C1 segment of cervical spinal cord (tissue), 14 donors: ENCODE data around the gene CPAMD8.
A peak's percentile ranks its signal among the peaks of the same experiment; 100 is the strongest.
"Not testable (repeated sequence)": the region's sequence is repeated elsewhere in the genome, so short reads cannot be mapped to it uniquely, and the experiment has no call there.

Experiments
- DNase-seq, 14 donors: peaks; one replicate each; lab custom pipeline; 2025; lab: John Stamatoyannopoulos, UW

The CPAMD8 gene

DNA sequence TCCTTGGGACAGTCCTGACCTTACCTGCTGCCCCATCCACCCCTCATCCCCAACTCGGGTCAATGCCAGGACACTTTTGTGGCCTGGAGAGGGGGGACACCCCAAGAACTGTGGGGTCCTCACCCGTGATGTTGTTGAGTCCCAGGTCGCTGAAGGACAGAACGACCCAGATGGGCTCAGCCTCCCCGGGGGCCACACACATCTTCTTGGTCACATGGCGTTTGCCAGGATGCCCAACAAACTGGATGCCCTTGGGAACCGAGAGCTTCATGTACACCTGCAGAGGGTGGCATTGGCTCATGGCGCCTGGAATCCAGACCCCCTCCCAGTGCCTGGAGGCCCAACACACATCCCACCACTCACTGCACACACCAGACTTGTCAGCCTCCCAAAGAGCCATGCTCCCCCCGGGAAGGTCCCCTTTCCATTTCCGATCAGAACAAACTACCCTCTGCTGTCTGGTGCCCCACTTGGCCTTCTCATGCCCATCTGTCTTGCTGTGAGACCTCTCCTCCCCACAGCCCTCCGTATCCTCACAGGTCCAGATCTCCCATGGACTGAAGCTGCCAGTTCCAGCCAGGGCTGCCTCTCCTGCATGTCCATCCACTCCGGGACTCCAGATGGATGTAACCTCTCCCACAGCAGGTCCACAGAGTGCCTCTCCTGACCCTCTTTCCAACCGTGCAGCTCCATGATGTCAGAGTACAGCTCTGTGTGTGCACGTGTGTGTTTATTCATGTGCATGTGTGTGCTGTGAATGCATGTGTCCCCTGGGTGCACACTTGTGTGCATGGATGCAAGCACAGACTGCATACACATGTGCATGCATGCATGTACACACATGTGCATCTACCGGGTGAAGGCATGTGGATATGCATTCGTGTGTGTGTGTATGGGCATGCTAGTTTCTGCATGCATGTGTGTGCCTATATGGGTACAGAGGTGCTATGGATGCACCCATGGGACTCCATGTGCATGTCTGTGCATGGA is 79.4 kb downstream of the CPAMD8 start:
- DNase-seq = no peak

DNA sequence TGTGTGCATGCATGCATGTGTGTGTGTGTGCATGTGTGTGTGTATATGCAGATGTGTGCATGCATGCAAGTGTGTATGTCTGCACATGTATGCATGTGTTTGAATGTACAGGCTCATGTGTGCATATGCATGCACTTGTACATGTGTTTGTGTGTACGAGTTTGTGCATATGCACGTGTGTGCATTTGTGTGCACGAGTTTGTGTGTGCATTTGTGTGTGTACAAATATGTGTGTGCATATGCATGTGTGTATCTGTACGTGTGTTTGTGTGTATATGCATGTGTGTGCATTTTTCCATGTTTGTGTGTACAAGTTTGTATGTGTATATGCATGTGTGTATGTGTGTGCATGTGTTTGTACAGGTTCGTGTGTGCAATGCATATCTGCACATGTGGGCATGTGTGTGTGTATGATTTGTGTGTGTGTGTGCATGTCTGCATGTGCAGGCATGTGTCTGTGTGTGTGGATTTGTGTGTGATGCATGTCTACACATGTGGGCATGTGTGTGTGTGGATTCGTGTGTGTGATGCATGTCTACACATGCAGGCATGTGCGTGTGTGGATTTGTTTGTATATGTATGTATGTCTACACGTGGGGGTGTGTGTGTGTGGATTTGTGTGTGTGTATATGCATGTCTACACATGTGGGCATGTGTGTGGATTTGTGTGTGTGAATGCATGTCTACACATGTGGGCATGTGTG is 80.7 kb downstream of the CPAMD8 start:
- DNase-seq = no peak

DNA sequence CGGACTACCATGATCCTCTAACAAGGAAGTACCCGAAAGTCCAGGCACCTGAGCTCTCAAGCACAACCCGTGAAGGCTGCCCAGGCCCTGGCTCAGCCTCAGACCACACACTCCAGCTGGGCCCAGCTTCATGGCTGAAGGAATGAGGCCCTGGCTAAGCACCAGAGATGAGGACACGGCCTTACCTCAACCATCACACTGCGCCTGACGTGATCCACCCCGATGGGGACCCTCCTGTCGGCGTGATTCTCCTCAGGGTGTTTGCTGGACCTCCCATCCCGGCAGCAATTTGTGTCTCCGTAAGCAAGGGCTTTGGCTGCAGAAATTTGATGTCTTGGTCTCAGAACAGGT is 81.3 kb downstream of the CPAMD8 start:
- no peak for DNase-seq

DNA sequence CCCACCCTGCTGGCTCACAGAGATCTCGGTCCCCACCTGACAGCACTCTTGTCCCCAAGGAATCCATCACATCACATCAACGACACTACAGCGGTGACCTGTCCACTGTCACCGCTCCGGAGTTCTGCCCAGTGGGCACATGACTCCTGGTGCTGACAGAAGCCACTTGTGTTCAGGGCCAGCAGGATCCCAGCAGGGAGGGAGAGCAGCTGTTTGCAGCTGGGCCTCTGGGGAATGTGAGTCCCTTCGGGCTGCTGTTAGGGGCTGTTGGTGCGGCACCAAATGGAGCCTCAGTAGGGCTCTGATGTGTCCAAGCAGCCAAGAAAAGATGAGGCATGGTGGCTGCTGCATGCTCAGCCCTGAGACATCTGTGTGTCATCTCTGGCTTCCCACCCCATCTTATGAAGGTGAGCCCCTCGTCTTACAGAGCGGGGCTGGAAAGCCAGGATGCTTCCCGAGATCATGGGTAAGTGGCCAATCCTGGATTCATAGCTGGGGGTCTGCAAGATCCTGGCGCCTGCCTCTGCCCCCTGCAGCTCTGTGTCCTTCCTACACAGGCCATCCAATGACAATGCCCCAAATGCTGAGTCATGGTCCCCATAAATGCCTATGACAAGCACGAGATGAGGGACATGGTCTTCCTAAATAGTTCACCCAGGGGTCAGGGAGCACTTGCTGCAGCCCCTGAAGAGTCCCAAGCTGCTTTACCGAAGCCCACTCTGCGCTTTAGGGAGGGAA is 81.8 kb downstream of the CPAMD8 start:
- DNase-seq = peak in 5 of 14 donors; percentile 0 to 63 (median 14)

DNA sequence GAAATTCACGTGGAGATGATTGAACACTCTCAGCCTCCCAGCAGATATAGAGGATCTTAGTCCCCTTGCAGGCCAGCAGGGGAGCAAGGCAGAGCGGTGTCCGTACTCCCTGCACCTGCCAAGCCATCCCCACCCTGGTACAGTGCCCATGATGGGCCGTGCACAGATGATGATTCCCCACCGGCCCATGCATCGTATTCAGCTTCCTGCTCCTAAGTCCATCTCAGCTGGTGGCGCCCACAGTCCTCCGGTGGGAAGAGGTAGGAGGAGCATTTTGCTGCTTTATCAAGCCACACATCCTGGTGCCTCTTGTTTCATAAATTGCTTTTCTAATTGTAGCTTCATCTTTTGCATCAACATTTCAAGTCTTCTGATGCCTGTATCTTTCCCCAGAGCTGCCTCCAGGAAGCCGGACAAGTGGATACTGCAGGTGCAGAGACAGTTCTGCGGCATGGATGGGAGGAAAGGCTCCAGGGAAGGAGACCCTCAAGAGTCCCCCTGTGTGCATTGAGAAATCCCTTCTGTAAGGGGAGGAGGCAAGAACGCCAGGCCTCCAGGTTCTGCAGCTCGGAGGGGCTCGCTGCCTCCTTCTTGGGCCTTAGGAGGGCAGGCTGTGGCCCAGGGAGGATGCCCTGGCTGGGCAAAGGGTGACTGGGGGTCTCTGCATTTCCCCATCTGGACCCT is 82.5 kb downstream of the CPAMD8 start:
- DNase-seq = no peak

DNA sequence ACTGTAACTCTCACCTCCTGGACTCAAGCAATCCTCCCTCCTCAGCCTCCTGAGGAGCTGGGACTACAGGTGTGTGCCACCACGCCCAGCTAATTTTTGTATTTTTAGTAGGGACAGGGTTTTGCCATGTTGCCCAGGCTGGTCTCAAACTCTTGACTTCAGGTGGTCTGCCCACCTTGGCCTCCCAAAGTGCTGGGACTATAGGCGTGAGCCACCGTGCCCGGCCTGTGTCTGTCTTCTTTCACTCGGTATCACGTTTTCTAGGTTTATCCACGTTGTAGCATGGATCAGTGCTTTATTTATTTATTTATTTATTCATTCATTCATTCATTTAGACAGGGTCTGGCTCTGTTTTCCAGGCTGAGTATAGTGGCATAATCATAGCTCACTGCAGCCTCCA is 83.5 kb downstream of the CPAMD8 start:
- not testable (repeated sequence) for DNase-seq

DNA sequence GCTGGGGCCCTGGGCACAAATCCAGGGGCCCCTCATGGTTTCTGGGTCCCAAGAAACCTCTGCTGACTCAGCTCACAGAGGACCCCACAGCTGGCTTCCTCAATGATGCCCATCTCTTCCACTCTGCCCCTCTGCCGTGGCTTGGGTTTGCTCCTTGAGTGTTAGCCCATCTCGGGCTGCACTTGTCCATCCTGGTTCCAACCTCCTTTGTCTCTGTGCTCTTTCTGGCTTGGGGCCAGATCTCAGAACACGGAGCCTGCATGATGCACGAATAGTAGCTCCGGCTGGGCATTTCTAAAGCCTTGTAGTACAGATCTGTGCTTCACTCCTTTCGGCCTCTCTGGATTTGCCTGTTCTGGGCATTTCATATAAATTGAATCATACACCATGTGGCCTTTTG is 84.0 kb downstream of the CPAMD8 start:
- DNase-seq = no peak

DNA sequence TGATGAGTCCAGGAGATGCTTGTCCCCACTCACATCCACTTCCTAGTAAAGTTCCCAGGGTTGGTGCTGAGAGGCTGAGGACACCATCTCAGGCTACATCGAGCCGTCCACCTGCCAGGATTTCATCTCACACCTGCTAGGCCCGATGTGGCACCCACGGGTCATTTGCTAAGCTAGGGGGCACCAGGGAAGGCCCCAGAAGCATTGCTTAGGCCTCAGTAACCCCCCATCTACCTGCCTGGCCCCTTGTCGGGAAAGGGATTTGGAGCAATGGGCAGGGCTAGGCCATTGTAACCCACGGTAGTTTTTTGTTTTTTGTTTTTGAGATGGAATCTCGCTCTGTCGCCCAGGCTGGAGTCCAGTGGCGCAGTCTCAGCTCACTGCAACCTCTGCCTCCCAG is 86.0 kb downstream of the CPAMD8 start:
- DNase-seq = no peak

DNA sequence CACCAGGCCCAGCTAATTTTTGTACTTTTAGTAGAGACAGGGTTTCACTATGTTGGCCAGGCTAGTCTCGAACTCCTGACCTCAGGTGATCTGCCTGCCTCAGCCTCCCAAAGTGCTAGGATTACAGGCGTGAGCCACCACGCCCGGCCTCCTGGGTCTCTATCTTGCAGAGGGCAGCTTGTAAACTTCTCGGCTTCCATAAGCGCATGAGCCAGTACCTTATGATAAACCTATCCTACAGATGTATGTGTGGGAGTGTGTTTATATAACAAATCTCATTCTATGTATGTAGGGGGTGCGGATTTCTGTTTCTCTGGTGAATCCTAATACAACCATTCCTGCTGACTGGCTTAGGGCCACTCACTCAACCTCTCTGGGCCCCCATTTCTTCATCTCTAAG is 86.5 kb downstream of the CPAMD8 start:
- not testable (repeated sequence) for DNase-seq

DNA sequence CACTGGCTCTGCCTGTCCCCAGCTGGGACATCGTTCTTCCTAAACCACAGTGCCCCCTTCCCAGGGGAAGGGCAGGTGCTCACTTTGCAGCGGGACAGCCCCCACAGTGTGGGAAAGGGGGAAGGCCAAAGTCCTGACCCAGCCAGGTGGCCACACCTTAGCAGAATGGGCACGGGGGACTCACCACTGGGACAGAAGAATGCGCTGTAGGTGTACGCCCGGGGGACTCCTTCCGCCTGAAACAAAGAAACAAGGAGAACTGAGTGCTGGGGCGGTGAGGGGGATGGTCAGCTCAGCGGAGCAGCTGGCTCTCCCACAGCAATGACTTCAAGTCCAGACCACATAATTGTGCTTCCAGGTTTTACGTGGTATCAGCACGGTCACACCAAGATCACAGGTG is 88.4 kb downstream of the CPAMD8 start:
- no peak for DNase-seq

DNA sequence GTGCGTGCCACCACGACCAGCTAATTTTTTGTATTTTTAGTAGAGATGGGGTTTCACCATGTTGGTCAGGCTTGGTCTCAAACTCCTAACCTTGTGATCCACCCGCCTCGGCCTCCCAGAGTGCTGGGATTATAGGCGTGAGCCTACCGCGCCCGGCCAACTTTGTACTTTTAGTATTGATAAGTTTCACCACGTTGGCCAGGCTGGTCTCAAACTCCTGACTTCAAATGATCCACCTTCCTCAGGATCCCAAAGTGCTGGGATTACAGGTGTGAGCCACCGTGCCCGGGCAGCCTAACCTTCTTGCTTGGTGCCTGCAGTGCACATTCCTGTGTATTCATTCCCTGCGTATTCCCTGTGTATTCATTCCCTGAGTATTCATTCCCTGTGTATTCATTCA is 88.8 kb downstream of the CPAMD8 start:
- not testable (repeated sequence) for DNase-seq

DNA sequence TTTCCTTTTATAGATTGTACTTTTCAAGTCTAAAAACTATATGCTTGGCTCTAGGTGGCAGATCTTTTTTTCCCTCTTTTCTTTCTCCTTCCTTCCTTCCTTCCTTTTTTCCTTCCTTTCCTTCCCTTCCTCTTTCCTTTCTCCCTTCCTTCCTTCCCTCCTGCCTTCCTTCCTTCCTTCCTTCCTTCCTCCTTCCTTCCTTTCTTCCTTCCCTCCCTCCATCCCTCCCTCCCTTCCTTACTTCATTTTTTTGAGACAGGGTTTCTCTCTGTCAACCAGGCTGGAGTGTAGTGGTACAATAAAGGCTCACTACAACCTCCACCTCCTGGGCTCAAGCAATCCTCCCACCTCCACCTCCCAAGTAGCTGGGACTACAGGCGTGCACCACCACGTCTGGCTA is 89.7 kb downstream of the CPAMD8 start:
- no peak for DNase-seq

DNA sequence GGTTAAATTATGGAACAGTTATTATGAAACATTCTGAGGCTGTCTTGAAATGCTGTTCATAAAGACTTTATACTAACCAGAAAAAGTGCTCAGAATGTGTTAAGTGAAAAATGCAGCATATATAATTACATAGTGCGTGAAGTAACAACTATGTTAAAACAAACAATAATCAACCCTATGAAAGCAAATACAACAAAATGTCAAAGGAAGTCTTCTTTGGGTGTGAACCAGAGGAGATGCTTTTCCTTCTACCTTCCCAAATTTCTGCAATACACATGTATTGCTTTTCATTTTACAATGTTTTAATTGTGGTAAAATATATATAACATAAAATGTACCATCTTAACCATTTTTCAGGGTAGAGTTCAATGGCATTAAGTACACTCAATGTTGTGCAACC is 92.1 kb downstream of the CPAMD8 start:
- DNase-seq = no peak

DNA sequence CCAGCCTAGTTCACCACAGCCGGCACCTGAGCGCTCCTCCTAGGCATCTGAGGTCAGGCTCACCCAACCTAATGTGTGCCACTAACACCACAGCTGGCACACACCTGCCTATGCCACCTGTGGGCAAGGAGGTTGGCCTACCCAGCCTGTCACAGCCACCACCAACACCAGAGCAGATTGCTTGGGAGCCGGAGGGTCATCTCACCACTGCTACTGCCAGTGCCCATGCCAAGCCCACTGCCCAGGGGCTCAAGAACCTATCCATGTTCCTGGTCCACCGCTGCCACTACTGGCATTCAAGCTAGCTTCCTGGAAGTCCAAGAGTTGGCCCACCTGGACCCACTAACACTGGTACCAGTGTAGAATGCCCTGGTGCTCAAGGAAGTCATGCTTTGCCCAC is 95.3 kb downstream of the CPAMD8 start:
- DNase-seq = no peak

DNA sequence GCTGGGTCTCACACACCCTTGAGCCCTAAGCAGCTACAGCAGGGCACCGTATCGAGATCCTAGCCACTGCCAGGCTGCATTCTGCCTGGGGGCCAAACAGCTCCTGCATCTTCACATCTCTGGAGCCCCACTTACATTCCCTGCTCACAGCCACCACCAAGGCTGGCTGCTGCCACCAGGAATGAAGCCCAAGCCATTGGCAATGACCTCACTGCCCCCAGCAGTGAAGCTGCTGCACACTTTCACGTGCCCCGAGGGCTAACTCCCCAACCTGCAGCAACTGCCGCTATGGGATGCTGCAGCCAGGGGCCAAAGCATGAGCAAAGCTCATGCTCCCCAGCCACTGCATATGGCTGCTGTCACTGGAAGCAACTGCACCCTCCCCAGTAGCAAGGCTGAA is 95.9 kb downstream of the CPAMD8 start:
- DNase-seq = no peak

DNA sequence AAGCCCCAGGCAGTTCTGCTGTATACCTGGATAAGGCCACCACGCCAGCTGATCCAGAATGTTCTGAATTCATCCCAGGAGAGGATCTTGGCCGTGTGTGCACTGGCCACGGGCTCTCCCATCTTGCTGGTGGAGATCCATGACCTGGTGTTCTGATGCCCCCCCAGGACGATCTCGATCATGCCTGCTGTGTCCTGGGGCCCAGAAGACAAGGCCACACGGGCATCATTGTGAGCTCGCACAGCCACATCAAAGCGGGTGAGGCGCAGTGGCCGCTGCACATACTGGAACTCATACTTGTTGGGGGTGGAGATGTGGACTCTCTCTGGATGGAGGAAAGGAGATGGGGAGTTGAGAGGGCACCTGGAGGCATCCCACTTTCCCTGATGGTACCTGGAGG is 97.7 kb downstream of the CPAMD8 start:
- no peak for DNase-seq

DNA sequence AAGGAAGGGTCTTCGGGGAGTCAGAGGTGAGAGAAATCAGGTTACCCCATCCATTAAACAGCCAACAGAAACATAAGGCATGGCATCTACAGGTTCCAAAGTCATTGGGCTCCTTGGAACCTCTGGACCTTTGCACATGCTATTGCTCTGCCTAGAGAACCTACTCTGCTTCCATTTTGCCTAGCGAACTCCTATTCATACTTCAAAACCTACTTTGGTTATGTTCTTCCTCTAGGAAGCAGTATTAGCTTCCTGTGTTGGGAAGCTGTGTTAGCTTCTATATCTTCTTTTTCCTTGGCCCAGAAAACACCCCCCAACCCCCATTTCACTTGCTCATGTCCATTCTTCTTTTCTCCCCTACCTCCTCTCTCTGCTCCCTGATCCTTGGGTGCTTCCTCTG is 98.3 kb downstream of the CPAMD8 start:
- no peak for DNase-seq

DNA sequence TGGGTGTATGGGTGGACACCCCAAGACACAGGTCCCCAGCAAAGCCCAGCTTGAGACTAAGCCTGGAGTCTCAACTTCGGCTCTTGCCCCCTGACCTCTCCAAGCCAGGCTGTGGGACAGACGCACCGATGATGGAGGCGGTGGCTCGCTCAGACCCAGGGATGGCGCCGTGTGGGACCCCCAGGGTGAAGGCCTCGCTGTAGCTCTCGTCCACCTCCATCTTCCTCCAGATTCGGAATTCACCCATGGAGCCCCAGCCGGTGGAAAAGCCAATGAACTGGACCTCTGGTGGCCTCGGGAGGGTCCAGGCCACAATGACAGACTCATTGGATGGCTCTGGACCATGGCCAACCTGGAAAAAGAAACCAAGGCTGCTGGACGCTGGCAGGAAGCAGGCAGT is 98.7 kb downstream of the CPAMD8 start:
- DNase-seq = no peak

DNA sequence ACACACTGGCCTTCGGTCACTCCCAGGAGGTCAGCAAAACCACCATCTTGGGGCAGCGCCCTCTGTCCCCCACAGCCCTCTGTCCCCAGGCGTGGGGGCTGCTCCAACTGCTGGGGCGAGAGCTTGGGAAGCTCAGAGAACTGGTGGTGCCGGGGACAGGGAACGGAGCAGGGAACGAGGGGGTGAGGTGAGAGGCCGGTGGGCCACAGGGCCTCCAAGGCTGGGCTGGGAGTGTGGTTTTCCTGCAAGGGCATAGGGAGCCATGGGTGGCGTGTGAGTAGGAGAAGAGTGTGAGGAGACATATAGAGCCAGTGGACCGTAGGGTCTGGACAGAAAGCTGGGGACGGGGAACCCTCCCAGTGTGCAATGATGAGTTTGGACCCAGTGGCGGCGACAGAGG is 103.7 kb downstream of the CPAMD8 start:
- no peak for DNase-seq

DNA sequence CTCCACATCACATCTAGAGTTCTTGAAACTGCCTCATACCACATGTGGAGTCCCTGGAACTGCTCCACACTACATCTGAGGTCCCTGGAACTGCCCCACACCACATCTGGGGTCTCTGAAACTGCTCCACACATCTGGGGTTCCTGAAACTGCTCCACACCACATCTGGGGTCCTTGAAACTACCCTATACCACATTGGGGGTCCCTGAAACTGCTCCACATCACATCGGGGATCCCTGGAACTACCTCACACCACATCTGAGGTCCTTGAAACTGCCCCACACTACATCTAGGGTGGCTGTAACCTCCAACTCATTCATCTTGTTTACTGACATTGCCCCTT is 104.0 kb downstream of the CPAMD8 start:
- DNase-seq = no peak

DNA sequence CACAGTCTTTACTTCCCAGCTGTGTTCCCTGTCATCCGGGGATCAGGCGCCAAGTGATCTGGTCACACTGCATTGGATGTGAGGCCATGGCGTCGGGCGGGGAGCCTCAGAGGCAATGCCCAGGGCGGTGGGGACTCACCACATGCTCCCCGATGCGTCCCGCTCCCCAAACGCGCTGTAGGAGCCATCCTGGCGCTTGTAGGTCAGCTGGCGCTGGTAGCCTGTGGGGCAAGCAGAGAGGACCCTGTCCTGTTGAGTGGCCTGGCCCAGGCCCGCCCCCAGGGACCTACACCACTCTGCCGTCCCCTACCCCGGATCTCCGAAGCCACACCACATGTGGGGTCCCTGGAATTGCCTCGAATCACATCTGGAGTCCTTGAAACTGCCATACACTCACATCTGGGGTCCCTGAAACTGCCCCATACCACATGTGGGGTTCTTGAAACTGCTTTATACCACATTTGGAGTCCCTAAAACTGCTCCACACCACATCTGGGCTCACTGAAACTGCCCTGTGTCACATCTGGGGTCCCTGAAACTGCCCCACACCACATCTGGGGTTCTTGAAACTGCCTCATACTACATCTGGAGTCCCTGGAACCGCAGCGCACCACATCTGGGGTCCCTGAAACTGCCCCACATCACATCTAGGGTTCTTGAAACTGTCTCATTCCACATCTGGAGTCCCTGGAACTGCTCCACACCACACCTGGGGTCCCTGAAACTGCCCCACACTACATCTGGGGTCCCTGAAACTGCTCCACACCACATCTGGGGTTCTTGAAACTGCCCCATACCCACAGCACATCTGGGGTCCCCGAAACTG is 104.6 kb downstream of the CPAMD8 start:
- DNase-seq = no peak
